ENCODE measurements around the gene EXOC6. TPM values are rescaled to one million over a fixed set of nuclear protein-coding genes. Genes with fewer than 3 reads are reported as not detected.

The EXOC6 gene
- total RNA-seq, 3 donors from 2014 or later (not counting 1 experiment from before 2014, with no cell fraction given), result 12.1 to 18.2 (median 16.1) TPM

DNA sequence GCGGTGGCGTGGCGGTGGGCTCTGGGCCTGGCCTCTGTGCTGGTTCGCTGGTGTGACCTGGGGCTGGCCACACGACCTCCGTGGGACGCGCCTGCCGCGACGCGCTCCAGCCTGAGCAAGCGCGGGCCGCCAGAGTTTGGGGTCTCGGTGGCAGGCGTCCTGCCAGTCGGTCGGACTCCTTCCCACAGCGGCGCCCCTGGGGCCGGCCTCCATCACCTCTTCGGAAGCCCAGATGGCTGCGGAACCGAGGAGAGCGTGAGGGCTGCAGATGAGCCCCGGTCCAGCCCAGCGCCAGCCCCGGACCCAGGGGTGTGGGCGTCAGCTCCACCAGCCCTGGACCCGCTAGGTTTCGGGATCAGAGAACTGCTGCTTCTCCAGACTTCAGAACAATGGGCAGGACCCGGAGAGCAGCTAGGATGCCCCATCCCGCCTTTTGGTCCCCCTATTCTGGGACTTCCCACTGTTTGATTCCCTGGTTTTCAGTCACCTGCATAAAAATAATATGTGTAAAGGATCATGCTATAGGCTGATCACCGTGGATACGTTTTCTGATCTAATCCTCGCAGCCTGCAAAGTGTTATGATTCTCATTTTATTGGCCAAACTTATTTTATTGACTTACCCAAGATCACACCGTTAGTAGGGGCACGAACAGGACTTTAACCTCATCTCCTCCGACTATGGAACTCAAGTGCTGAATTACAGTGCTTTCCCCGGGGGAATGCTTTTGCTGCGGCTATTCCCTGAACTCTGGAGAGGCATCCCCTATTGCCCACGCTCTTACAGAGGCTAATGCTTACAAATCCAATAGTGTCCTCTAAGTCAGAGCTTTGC is 215.0 kb downstream of the EXOC6 start:
- Mint-ChIP-seq H3K27me3 (ENCODE audit: low read depth in 2 of 2) (peaks cover 34 to 46% of the 10 kb centered on the region in 2 donors), H3K4me1 (peaks cover 13 to 14% of the 10 kb centered on the region in 2 donors), H3K4me3 (peak overlapping the region; percentile 29)

DNA sequence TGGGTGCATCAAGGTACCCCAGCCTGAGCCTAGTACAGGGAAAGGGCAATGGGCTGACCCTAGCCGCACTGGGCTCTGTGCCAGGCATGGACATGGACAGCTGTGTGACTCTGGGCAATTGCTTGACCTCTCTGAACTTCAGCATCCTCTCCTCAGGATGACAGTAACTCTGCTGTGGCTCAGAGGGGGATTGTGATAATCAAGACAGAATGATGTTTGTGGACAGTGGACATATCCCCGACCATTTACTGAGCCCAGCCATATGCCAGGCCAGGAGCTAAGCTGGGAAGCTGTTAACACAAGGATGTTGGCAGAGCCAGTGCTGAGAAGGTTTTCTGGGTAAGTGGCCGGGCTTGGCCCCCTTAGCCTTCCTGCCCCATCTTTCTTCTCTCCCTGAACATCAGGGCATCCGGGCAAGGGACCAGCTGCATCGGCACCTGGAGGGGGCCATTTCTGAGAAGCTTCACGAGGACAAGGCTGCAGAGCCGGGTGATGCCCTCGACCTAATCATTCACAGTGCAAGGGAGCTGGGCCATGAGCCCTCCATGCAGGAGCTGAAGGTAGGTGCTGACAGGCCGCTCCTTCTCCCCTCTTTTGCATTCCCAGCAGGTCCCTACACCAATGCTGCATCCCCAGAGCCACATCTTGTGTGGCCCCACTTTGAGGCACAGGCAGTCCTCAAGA is 215.8 kb downstream of the EXOC6 start:
- peaks cover 40 to 53% of the 10 kb centered on the region in 2 donors for H3K27me3 Mint-ChIP-seq (ENCODE audit: low read depth in 2 of 2)
- peak overlapping the region; percentile 42 for H3K4me3 Mint-ChIP-seq

More for the DNA sequence above, 215.0 kb downstream of the EXOC6 start:
- intact Hi-C loops (cut with micrococcal nuclease), result no loop called here
- Histone ChIP-seq H3K4me3 (ENCODE audit: low read length) (no peak overlapping the region), H3K27me3 (ENCODE audit: control insufficient read depth, insufficient read depth, low read length) (peaks cover 8% of the 10 kb centered on the region), H3K4me1 (ENCODE audit: control insufficient read depth, insufficient read depth, low read length) (peaks cover 19% of the 10 kb centered on the region), H3K9me3 (ENCODE audit: control insufficient read depth, insufficient read depth, low read length) (no peaks in the 10 kb centered on the region), H3K27ac (ENCODE audit: low read length) (no peak overlapping the region), H3K36me3 (ENCODE audit: control insufficient read depth, insufficient read depth, low read length) (no peaks in the 10 kb centered on the region)
- ATAC-seq (no peak), DNase-seq (no peak)
- TF ChIP-seq, protein P1, sequence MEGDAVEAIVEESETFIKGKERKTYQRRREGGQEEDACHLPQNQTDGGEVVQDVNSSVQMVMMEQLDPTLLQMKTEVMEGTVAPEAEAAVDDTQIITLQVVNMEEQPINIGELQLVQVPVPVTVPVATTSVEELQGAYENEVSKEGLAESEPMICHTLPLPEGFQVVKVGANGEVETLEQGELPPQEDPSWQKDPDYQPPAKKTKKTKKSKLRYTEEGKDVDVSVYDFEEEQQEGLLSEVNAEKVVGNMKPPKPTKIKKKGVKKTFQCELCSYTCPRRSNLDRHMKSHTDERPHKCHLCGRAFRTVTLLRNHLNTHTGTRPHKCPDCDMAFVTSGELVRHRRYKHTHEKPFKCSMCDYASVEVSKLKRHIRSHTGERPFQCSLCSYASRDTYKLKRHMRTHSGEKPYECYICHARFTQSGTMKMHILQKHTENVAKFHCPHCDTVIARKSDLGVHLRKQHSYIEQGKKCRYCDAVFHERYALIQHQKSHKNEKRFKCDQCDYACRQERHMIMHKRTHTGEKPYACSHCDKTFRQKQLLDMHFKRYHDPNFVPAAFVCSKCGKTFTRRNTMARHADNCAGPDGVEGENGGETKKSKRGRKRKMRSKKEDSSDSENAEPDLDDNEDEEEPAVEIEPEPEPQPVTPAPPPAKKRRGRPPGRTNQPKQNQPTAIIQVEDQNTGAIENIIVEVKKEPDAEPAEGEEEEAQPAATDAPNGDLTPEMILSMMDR (IDR thresholded peaks at IDR 0.05), result no peak
- no peaks in the 10 kb centered on the region for H3K9me3 Mint-ChIP-seq
- no peak overlapping the region for H3K27ac Mint-ChIP-seq
- WGBS (ENCODE audit: insufficient coverage), result 24% methylated on average over 43 of the region's 43 CpGs
- H3K36me3 Mint-ChIP-seq, result peaks cover 10% of the 10 kb centered on the region

DNA sequence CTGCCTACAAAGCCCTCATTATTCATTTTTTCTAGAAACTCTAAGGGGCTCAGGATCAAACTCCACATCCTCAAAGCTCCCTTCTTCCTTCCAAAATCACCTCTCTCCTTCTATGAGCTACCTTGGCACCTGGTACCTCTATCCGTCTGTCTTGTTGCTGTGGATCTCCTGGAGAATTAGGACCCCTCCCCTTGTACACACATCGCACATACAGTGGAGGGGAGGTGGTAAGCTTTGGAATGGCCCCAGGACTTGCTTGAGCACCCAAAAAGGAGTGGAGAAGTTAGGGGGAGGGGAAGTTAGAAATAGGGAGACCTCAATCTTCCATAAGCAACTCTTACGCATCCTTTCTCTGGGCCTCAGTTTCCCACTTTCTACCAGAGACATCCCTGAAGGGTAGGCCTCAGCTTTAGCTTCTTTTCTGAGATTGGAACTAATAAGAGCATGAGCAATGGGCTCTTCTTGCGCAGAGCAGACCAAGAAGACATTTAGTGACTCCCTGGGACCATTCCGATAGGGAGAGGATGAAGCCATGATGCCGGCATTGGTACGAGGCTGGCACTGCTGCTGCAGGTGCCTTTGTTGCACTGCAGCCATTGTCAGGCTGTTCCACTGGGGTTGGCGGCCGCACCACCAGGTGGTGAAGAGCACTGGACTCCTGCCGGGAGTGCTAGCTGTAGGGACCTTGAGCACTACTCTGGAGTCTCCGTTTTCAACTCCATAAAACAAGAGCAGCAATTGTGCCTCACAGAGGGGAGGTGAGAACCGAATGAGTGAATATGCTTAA is 216.7 kb downstream of the EXOC6 start:
- Histone ChIP-seq H3K4me1 (ENCODE audit: control insufficient read depth, insufficient read depth, low read length) (peaks cover 19% of the 10 kb centered on the region), H3K9me3 (ENCODE audit: control insufficient read depth, insufficient read depth, low read length) (no peaks in the 10 kb centered on the region), H3K36me3 (ENCODE audit: control insufficient read depth, insufficient read depth, low read length) (no peaks in the 10 kb centered on the region), H3K27ac (ENCODE audit: low read length) (no peak overlapping the region), H3K27me3 (ENCODE audit: control insufficient read depth, insufficient read depth, low read length) (peaks cover 12% of the 10 kb centered on the region), H3K4me3 (ENCODE audit: low read length) (no peak overlapping the region)
- intact Hi-C loops (cut with micrococcal nuclease), result no loop called here
- DNase-seq (no peak), ATAC-seq (no peak)
- Mint-ChIP-seq H3K27ac (no peak overlapping the region), H3K9me3 (no peaks in the 10 kb centered on the region), H3K36me3 (no peaks in the 10 kb centered on the region), H3K4me3 (peak overlapping the region; percentile 14), H3K27me3 (ENCODE audit: low read depth in 2 of 2) (peaks cover 39 to 61% of the 10 kb centered on the region in 2 donors), H3K4me1 (peaks cover 13 to 14% of the 10 kb centered on the region in 2 donors)
- TF ChIP-seq, protein P1 (IDR thresholded peaks at IDR 0.05), result no peak
- WGBS (ENCODE audit: insufficient coverage), result 82% methylated on average over 11 of the region's 12 CpGs

More for the DNA sequence above, 215.8 kb downstream of the EXOC6 start:
- peaks cover 13% of the 10 kb centered on the region for H3K27me3 ChIP-seq (ENCODE audit: control insufficient read depth, insufficient read depth, low read length)
- H3K27ac ChIP-seq (ENCODE audit: low read length), result no peak overlapping the region
- TF ChIP-seq, protein P1 (IDR thresholded peaks at IDR 0.05), result no peak
- DNase-seq (no peak), ATAC-seq (no peak)
- H3K4me3 ChIP-seq (ENCODE audit: low read length), result no peak overlapping the region
- WGBS (ENCODE audit: insufficient coverage), result 91% methylated on average over 9 of the region's 9 CpGs
- no peaks in the 10 kb centered on the region for H3K9me3 ChIP-seq (ENCODE audit: control insufficient read depth, insufficient read depth, low read length)
- H3K36me3 ChIP-seq (ENCODE audit: control insufficient read depth, insufficient read depth, low read length), result no peaks in the 10 kb centered on the region
- Mint-ChIP-seq H3K36me3 (peaks cover 5% of the 10 kb centered on the region), H3K27ac (no peak overlapping the region), H3K4me1 (peaks cover 13 to 14% of the 10 kb centered on the region in 2 donors), H3K9me3 (no peaks in the 10 kb centered on the region)
- intact Hi-C loops (cut with micrococcal nuclease), result no loop called here
- peaks cover 19% of the 10 kb centered on the region for H3K4me1 ChIP-seq (ENCODE audit: control insufficient read depth, insufficient read depth, low read length)
